Measurements from ENCODE around the gene CTDNEP1. TPM values are rescaled to one million over a fixed set of nuclear protein-coding genes. Genes with fewer than 3 reads are reported as not detected.

CTDNEP1 gene
- total RNA-seq, 1 donor from 2014 or later: 96.0 TPM

DNA sequence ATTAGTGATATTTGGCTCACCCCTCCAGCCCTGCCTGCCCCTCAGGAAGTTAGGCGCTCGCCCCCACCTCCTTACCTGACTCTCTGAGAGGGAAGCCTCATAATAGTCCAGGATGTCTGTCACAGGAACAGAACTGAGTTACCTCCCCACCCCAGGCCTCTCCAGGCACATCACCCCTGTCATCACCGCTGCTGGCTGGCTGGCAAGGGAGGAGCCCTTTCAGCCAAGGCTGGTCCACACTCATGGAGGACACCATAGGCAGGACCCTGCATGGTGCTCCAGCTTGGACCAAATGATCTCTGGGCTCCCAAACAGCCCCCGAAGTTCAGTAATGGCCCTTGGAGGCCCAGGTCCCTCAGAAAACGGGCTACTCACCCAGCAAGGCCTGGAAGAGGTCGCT, 33.4 kb downstream of the CTDNEP1 start:
- H3K27me3 ChIP-seq (ENCODE audit: control insufficient read depth, insufficient read depth, low read length): no peaks in the 10 kb centered on the region
- TF ChIP-seq, protein P1, sequence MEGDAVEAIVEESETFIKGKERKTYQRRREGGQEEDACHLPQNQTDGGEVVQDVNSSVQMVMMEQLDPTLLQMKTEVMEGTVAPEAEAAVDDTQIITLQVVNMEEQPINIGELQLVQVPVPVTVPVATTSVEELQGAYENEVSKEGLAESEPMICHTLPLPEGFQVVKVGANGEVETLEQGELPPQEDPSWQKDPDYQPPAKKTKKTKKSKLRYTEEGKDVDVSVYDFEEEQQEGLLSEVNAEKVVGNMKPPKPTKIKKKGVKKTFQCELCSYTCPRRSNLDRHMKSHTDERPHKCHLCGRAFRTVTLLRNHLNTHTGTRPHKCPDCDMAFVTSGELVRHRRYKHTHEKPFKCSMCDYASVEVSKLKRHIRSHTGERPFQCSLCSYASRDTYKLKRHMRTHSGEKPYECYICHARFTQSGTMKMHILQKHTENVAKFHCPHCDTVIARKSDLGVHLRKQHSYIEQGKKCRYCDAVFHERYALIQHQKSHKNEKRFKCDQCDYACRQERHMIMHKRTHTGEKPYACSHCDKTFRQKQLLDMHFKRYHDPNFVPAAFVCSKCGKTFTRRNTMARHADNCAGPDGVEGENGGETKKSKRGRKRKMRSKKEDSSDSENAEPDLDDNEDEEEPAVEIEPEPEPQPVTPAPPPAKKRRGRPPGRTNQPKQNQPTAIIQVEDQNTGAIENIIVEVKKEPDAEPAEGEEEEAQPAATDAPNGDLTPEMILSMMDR (IDR thresholded peaks at IDR 0.05; ENCODE audit: insufficient read depth, low read length, poor library complexity, severe bottlenecking): no peak
- H3K4me3 ChIP-seq (ENCODE audit: low read depth, low read length): no peak overlapping the region
- DNase-seq (ENCODE audit: low read depth): no peak
- peaks cover 2% of the 10 kb centered on the region for H3K36me3 ChIP-seq (ENCODE audit: control insufficient read depth, insufficient read depth, low read length)

DNA sequence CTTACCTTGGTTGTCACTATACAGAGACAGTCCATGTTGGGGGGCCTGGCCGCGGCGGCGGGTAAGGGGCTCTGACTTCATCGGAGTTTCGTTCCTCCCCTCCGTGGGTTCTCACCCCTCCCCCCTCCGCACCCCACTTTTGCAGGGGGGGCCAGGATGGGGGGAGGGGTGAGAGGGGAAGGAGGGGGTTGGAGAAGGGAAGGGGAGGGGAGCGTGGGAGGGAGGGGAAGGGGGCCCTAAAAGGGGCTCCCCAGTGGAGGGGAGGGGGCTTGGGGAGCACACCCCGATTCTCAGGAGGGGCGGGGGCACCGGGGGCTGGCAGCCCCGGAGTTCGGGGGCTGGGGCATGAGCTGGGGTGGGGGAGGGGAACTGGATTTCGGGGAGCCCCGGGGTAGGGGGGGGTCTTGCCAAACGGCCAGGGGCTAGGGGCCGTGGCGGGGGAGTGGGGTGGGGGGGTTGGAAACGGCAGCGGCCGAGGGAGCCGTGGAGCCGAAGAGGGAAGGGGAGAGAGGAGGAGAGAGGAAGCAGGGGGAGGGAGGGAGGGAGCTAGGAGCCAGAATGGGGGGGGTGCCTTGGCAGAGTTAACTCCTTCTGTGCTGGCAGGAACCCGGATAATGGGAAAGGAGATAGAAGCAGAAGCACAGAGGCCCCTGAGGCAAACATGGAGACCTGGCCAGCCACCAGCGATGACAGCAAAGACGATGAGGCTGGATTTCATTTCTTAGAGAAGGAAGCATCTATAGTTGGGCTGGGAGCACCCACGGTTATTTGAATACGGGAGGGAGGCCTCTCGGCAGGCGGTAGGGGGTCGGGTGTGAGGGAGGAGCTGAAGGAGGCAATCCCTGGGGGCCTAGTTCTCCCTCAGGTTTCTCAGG, 34.2 kb downstream of the CTDNEP1 start:
- Histone ChIP-seq H3K36me3 (ENCODE audit: control insufficient read depth, insufficient read depth, low read length) (peaks cover 1% of the 10 kb centered on the region), H3K27me3 (ENCODE audit: control insufficient read depth, insufficient read depth, low read length) (no peaks in the 10 kb centered on the region), H3K4me3 (ENCODE audit: low read depth, low read length) (peak overlapping the region; percentile 56)
- TF ChIP-seq, protein P1 (IDR thresholded peaks at IDR 0.05; ENCODE audit: insufficient read depth, low read length, poor library complexity, severe bottlenecking): no peak
- DNase-seq (ENCODE audit: low read depth): no peak

DNA sequence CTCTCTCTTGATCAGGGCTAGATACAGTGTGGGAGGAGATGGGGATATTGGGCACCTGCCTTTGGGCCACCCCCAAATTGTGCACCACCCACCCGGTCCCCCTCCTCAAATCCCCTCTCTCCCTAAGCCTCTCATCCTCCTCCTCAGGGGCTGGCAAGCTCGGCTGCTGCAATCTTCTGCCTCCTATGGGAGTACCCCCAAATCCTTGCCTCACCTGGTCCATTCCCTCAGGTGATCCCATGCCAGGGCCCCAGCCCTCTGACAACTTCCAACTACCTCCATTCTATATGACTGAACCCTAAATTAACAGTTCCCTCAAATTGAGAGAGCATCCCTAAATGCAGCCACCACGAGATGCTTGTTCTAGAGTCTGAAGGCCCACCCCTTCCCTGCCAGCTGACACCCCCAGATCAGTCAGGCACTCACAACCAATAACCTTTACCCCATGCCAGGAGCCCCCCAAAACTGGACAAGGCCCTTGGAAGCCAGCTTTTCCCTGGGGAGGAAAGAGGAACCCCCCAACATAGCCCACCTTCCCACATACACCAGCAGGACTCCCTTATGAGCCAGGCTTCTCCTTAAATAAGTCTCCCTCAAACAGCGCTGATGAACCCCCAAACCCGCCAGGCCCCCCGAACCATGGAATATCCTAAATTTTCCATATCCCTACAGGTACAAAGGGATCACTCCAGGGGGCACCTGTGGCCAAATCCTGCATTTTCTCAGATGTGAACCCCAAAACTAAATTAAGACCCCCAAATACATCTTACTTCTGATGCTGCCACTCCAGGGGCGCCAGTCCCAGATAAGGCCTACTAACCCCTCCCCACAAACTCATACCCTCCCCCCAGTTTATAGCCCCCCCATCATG, 35.1 kb downstream of the CTDNEP1 start:
- Histone ChIP-seq H3K4me3 (ENCODE audit: low read depth, low read length) (peak overlapping the region; percentile 56), H3K27me3 (ENCODE audit: control insufficient read depth, insufficient read depth, low read length) (no peaks in the 10 kb centered on the region), H3K36me3 (ENCODE audit: control insufficient read depth, insufficient read depth, low read length) (no peaks in the 10 kb centered on the region)
- TF ChIP-seq, protein P1 (IDR thresholded peaks at IDR 0.05; ENCODE audit: insufficient read depth, low read length, poor library complexity, severe bottlenecking): no peak
- no peak for DNase-seq (ENCODE audit: low read depth)

DNA sequence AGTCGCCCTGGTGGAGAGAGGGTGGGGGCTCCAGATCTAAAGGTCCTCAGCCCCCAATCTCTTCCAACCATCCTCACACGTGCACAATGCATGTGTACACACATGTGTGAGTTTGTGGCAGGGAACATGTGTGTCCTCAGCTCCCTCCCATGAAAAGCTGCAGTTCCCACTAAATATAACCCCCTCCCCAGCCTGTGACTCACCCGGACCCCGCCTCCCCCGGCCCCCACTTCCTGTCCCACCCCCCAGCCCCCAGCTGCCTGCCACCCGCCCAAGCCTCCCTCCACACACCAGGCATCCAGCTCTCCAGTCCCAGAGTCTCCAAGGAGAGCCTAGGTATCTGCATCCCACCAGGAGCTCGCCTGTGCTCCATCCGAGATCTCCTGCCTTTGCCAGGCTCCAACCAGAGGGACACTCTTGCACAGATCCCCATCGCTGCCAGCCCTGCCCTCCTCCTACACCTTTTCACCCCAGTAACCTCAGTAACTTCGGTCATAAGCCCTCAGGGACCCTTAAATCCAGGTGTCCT, 35.8 kb downstream of the CTDNEP1 start:
- TF ChIP-seq, protein P1 (IDR thresholded peaks at IDR 0.05; ENCODE audit: insufficient read depth, low read length, poor library complexity, severe bottlenecking): no peak
- Histone ChIP-seq H3K36me3 (ENCODE audit: control insufficient read depth, insufficient read depth, low read length) (no peaks in the 10 kb centered on the region), H3K4me3 (ENCODE audit: low read depth, low read length) (peak overlapping the region; percentile 13), H3K27me3 (ENCODE audit: control insufficient read depth, insufficient read depth, low read length) (no peaks in the 10 kb centered on the region)
- DNase-seq (ENCODE audit: low read depth): no peak

DNA sequence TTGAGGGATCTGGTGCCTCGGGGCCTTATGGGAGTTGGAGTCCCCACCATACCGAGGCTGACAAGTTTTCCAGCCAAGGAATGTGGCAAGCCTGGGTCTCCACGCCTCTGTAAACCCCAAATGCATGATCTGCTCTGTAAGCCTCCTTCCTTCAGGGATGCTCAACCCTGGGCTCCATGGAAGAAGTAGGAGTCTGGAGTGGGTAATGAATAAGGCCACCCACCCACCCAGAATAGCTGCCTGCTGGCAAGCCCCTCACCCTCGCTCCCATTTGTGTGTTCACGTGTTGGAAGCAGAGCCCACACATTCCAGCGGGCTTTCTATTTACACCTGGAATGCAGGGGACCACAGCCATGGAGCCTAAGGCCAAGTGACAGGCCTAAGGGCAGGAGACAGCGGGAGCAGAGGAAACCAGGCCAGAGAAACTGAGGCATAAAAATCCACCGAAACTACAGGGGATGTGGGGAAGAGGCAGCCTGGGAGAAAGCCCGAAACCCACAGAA, 36.3 kb downstream of the CTDNEP1 start:
- Histone ChIP-seq H3K36me3 (ENCODE audit: control insufficient read depth, insufficient read depth, low read length) (no peaks in the 10 kb centered on the region), H3K27me3 (ENCODE audit: control insufficient read depth, insufficient read depth, low read length) (no peaks in the 10 kb centered on the region), H3K4me3 (ENCODE audit: low read depth, low read length) (no peak overlapping the region)
- DNase-seq (ENCODE audit: low read depth): peak; percentile 70
- TF ChIP-seq, protein P1 (IDR thresholded peaks at IDR 0.05; ENCODE audit: insufficient read depth, low read length, poor library complexity, severe bottlenecking): no peak

Measured in kidney epithelial cell (primary cell).